GM18505 (cell line): ENCODE measurements around the gene MARCHF9.

Source experiments
- ATAC-seq: cut with Tn5 transposase; IDR thresholded peaks from one replicate; pipeline ENCODE4 v1.9.1; 2021; ENCODE audit not compliant: unreplicated experiment
- POLR2A ChIP-seq: IDR thresholded peaks from 4 replicates; pipeline ENCODE4 v1.6.1; 2011; ENCODE audit warnings: borderline replicate concordance; ENCODE audit not compliant: insufficient read depth, insufficient read length; ENCODE audit errors: extremely low read depth

The MARCHF9 gene

DNA sequence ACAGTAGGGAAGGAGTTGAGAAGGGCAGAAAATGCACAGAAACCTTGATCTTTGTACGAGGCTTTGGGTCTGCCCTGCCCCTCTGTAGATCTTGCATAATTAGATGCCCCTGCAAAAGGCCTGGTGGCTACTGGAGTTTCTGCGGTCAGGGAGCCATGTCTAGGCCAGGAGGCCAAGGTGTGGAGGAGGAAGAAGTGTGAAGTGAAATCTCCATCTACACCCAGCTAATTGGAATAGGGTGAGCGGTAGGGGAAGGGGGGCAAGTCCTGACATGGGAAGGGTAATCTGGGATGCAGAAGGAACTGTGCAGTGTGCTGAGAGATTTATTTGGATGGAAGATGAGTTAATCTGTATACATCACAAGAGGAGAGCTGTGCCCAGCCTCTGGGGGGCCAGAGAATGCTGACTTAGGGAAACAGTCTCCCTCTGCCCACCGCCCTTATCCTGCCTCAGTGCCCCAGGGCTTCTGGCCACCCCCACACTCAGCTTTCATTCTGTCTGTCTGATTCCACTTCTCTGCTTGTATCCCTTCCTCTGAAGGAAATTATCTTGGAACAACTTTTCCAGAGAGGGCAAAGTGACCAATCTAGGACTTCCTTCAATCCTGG is 6.6 kb downstream of the MARCHF9 start:
- ATAC-seq = no peak
- TF ChIP-seq POLR2A = no peak

DNA sequence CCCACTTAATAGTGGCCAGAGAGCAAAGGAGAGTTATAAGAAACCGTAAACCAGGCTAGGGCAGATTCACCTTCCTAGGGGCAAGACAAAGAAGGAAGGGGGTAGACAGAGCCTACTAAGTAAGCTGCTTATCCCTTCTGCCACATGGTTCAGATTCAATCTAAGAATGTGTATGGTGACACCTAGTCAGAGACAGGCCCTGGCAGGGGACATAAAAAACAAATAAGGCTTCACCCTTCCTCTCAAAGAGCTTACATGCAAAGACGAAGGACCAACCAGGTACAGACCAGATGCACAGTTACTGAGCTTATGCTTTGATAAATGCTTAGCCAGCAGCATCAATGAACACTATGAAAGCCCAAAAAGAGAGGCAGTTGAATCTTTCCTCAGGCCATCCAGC is 7.6 kb downstream of the MARCHF9 start:
- no peak for TF ChIP-seq POLR2A
- ATAC-seq = no peak

DNA sequence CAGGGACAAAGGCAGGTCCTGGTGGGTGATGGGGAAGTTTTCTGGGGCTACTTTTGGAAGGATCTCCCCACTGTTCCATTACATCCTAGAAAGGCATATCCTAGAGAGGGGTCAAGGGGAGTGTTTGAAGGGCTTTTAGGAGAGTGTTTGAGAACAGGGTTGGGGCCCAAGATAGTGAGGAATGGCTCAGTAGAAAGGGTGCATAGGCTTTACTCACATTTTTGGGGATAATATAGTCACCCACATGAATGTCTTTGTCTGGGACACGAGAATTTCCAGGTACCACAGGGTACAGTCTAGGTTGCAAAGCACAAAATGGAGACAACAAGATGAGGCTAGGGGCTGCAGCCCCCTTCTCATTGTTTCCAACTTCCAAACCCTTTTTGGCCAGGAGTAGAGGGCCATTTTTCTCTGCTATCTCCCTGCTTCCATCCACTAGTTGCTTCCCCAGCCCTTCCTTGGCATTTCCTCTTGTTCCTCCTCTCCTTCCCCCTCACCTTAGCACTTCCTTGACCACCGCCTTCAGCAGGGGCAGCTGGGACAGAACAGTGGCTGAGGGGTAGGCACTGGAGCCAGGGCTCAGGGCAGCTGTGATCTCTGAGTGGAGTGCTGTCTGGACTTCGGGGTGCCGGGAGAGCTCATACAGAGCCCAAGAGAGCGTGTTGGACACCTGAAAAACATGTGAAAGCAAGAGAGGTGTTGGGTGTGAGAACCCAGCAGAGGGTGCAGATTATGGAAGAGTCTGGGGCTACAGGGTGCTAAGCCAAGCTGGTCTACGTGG is 9.2 kb downstream of the MARCHF9 start:
- TF ChIP-seq POLR2A = no peak
- no peak for ATAC-seq

DNA sequence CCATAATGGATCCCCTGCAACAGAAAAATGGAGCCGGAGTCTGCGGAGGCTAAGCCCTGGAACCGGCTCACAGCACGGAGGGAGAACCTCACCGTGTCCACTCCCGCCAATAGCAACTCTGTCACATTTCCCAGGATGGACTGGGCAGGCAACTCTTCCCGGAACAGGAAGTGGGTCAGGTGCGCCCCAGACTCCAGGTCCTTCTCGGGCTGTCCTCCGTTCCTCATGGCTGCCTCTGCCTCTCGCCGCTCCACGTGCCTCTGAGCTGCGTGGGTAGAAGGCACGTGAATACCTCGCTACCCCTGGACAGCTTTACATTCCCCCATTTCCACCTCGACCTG is 9.7 kb downstream of the MARCHF9 start:
- no peak for TF ChIP-seq POLR2A
- ATAC-seq = no peak

DNA sequence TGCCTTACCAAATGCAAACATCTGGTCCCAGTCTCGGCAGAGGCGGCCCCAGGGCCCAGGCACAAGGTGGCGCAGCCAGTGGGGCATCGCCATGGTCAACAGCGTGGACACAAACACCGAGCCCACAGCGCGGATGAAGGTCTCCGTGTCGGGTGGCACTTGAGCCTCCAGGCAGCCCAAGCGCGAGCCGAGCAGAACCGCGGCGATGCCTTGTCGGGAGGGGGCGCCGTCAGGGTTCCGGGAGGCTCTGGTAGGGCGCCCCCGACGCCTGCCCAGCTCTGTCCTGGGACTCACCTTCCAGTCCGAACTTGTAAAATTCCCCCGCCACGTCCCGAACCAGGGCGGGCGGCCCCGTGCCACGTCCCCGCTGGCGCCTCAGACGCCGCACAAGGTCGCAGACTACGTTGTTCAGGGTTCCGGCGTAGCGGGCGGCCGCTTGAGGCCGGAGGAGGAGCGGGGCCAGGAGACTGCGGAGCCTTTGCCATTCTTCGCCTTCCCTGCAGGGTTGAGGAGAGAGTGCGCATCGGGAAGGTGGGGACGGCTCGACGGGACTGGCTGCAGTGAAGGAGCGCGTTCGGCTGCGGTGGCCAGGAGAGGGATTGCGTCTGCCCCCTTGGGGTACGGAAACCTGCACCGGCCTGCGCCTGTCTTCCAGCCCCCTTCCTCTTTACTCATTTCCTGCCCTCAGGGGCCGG is 10.2 kb downstream of the MARCHF9 start:
- no peak for ATAC-seq
- TF ChIP-seq POLR2A = no peak

DNA sequence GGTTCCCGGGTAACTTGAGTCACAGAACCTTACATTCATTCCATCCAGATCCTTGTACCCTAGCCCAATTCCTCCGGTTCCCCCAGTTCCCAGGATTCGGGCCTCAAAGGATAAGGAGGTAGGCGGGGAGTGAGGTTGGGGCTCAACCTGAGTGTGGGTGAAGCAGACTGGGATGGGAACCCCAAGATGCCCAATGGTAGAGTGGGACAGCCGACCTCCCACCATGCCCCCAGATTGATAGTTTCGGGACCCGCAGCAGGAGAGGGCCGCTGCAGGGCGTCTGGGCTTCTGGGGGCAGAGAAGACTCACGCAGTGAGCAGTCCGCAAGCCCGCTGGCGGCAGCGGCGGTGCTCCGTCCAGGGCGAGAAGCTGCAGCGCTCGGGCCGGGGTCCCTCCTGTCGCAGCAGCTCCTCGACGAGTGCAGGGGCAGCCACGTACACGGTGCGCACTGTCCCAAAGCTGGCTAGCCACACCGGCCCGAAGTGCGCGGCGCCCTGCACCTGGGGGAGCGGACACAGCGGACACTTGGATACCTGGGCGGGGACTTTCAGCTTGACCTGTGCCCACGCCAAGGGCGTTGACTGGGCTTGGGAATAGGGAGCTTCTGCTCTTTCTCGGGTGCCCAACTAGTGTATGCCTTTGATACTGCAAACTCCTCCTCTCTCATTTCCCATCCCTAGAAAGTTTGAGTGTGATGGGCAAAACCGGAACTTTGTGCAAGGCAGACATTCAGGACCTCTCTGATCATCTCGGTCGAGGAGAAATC is 11.0 kb downstream of the MARCHF9 start:
- no peak for ATAC-seq
- no peak for TF ChIP-seq POLR2A

DNA sequence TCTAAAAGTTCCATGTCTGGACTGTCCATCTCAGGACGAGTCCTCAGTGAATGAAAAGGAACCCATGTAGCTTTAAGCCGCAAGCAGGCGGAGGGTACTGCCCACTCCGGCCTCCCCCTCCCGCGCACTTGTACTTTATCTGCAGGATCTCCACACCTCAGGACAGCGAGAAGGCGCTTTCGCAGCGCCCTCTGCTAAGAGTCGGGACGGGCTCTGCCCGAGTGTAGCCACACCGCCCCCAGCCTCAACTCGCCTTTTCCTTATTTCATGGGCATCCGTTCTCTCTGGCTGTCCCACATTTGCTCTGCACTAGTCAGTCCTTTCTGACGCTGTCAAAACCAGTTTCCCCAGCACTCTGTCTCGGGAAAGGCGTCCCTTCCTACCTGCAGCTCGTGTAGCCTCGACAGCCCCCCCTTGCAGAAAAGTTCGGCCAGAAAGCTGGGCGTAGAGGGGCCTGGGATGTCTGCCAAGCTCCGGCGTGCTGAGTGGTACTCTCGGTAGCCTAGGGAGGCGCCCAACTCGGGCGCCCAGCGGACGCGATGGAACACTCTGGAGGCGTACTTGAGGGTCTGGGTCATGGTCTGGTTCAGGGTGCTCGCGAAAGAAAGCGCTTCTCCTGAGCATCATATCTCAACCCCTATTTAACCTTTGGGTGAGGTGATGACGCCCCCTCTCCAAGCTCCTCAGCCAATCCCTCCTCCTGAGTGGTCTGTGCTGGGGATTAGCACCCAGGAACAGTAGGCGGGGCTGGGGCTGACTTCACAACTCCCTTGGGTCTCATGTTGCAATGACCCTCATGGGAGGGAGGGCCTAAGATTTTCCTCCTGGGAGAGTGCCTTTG is 11.8 kb downstream of the MARCHF9 start, which contains the start of gene CYP27B1:
TSS of gene CYP27B1 (minus strand) at position 615 of the 841 bp plus-strand sequence. CDS start at position 578, 37 bp downstream.
- no peak for ATAC-seq
- no peak for TF ChIP-seq POLR2A

DNA sequence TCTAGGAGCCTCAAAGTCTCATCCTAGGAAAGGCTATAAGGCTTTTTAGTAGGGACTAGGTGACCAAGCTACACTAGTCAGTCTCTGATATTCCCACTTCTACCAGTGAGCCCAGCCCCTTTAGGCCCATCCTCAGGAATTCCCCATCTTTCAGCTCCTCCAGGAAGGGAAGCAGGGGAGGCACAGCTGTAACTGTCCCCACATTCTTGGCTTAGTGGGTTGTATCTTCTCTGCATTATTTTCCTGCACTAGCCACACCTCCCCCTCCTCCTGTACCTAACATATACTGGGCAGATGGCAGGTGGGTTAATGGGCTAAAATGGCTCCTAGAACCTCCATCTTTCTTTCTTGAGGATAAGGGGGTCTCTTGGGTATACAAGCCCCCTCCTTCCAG is 12.4 kb downstream of the MARCHF9 start:
- ATAC-seq = no peak
- no peak for TF ChIP-seq POLR2A

DNA sequence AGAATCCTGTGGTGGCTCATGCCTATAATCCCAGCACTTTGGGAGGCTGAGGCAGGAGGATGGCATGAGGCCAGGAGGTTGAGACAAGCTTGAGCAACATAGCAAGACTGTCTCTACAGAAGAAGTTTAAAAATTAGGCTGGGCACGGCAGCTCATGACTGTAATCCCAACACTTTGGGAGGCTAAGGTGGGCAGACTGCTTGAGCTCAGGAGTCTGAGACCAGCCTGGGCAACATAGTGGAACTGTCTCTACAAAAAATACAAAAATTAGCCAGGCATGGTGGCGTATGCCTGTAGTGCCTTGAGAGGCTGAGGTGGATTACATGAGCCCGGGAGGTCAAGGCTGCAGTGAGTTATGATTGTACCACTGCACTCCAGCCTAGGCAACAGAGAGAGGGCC is 13.0 kb downstream of the MARCHF9 start:
- no peak for ATAC-seq

DNA sequence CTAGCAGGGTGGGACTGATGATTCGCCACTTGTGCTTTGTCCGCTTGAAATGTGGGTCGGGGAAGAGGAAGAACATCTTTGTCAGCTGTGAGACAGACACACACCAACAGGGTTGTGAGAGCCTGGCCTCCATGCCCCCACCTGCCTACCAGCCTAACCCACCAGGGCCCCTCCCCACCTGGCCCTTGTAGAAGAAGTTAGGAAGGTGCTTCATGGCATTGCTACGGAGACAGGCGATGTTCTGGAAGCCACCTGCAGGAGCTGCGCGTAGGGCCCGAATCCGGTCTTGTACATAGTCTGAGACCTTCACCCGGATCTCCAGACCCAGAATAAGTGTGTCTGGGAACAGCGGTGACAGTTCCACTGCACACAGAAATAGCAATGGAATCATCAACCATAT is 14.7 kb downstream of the MARCHF9 start:
- no peak for ATAC-seq
- TF ChIP-seq POLR2A = no peak

More for the DNA sequence above, 13.0 kb downstream of the MARCHF9 start:
- no peak for TF ChIP-seq POLR2A

DNA sequence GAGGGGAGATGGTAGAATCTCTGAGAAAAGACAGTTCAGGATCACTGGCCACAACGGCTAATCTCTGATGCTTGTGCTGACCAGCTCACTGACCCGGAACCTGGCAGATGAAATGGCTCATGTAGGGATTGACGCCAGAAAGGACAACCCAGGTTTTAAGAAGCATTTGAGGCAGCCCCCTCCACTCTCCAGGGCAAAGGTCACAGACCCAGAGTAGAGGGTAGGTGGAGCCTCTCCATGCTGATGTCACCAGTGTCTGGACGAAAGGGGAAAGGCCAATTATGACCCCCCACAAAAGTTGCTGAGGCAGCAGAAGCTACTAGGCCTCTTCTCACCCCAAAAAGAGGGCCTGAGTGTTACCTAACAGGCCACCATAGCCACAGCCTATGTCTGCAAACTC is 15.8 kb downstream of the MARCHF9 start:
- no peak for ATAC-seq
- TF ChIP-seq POLR2A = no peak

DNA sequence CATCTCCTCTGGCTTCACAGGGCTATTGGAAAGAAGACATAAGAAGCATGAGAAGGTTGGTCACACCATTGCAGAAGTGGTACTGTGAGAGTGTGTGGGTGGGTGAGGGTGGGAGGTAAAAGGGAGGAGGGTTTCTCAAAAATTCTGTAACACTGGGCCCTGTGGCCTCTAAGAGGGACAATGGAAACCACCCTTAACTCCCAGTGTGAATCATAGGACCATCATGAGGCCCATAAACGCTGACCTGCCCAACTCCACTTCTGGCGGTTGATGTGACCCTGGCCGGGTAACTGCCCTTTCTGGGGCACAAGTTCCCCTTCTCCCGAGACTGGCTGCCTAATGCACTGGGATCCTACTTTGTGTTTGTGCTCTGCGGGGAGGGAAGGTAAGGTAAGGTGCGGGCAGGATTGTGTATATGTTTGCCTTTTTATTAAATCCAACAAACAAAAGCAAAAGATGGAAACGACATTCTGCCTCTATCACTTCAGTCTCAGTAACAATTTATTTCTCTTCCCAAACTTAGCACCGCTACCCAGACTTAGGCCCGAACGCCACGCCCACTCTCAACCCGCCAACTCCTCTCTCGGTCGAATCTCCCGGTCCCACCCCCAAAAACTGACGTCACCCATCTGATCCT is 16.5 kb downstream of the MARCHF9 start:
- peak; percentile 64 for ATAC-seq
- no peak for TF ChIP-seq POLR2A

DNA sequence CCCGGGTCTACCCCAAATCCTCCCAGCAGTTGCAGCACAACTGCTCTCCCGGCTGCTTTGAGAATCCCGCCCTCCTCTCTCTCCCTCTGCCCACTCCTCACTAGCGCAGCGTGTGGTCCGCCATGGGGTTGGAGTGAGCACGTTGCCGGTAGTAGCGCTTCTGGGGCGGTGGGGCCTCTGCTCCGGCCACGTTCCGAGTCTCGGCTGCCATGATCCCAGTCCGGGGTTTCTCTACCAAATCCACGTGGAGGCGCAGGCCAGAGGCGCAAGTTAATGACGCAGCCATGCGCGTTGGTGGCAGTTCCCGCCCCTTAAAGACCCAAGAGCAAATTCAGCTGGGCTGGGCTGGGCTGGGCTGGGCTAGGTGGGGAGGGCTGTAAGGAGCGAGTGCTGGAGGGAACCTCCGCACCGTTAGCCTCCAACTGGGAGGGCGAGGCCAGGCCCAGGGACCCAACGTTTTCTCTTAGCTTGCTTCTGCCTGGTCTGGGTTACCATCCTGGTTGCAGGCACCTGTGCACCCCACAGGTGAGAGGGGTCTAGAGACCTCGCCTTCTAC is 17.0 kb downstream of the MARCHF9 start, which contains the start of gene METTL1:
TSS of gene METTL1 (minus strand) at position 233 of the 556 bp plus-strand sequence. CDS start at position 211, 22 bp downstream.
- peak; percentile 84 for ATAC-seq
- peak; percentile 80 for TF ChIP-seq POLR2A
